Measurements from ENCODE around the gene RBMS3. TPM values are rescaled to one million over a fixed set of nuclear protein-coding genes. Genes with fewer than 3 reads are reported as not detected.

RBMS3 gene
- total RNA-seq, 1 donor from 2014 or later: 13.2 TPM

DNA sequence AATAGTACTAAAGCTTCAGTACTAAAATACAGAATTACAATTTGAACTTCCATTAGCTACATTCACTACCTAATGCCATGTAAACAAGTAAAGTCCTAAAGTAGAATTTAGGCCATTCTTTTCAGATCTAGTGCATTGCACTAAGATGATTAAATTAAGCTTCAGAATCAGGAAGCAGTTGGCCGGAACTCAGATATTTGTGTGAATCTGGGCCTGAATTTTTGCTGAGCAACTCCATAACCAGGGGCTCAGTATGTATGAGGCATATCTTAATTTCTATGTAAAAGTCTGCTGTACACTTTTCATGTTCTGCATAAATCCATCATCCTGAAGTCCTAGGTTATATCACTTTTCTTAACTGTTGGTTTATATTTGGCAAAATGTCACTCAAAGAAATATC, 246.4 kb downstream of the RBMS3 start:
- H3K4me3 ChIP-seq (ENCODE audit: low read depth, low read length): no peak overlapping the region
- DNase-seq (ENCODE audit: low read depth): no peak
- TF ChIP-seq, protein P1, sequence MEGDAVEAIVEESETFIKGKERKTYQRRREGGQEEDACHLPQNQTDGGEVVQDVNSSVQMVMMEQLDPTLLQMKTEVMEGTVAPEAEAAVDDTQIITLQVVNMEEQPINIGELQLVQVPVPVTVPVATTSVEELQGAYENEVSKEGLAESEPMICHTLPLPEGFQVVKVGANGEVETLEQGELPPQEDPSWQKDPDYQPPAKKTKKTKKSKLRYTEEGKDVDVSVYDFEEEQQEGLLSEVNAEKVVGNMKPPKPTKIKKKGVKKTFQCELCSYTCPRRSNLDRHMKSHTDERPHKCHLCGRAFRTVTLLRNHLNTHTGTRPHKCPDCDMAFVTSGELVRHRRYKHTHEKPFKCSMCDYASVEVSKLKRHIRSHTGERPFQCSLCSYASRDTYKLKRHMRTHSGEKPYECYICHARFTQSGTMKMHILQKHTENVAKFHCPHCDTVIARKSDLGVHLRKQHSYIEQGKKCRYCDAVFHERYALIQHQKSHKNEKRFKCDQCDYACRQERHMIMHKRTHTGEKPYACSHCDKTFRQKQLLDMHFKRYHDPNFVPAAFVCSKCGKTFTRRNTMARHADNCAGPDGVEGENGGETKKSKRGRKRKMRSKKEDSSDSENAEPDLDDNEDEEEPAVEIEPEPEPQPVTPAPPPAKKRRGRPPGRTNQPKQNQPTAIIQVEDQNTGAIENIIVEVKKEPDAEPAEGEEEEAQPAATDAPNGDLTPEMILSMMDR (conservative IDR thresholded peaks at IDR 0.05; ENCODE audit: low read depth, low read length): no peak

DNA sequence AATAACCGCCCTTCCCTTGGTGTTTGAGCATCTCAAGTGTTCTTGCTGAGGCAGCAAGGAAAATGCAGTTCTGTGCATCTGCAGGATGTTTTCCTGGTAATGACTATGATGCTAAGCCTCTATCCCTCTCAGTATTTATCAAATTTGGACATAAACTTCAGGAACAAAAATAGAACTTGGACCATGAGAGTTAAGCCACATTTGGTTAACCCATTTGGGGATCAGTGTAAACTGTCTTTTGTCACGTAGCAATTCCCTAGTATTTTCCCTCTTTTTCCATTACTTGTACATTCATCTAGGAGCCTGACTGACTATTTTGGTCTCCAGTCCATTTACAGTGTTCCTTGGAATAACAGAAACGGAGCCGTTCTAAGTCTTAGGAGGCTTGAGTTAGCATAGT, 250.8 kb downstream of the RBMS3 start:
- DNase-seq (ENCODE audit: low read depth): no peak
- no peak overlapping the region for H3K4me3 ChIP-seq (ENCODE audit: low read depth, low read length)
- TF ChIP-seq, protein P1 (conservative IDR thresholded peaks at IDR 0.05; ENCODE audit: low read depth, low read length): no peak

DNA sequence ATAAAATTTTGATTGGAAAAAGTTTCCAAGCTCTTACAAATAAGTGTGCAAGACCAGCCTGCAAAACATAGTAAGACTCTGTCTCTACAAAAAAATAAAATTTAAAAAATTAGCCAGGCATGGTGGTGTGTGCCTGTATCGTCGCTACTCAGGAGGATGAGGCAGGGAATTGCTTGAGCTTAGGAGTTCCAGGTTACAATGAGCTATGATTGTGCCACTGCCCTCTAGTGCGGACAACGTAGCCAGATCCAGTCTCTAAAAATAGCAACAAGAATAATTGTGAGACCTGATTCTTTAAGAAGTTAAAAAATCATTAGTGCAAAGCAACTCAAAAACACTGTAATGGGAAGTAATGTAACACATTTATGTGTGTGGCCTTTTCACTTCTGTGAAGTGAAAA, 251.6 kb downstream of the RBMS3 start:
- DNase-seq (ENCODE audit: low read depth): no peak
- TF ChIP-seq, protein P1 (conservative IDR thresholded peaks at IDR 0.05; ENCODE audit: low read depth, low read length): no peak
- H3K4me3 ChIP-seq (ENCODE audit: low read depth, low read length): no peak overlapping the region

DNA sequence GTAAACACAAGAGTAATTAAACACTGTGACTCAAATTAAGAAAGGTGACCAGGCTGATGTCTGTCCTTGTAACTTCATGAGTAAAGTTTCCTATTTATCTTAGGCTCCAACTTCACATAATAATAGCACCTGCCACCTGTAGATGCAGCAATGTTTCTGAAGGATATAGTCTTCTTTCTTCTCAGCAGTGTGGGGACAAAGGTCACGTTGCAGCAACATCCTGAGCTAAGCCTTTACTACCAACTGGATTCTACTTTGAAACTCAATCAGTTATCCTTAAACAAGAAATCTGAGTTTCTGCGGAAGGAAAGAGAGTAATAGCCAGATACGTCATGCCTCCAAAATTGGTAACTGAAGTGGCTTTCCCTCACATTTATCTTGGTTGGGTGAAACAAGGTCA, 253.1 kb downstream of the RBMS3 start:
- H3K4me3 ChIP-seq (ENCODE audit: low read depth, low read length): no peak overlapping the region
- DNase-seq (ENCODE audit: low read depth): no peak
- TF ChIP-seq, protein P1 (conservative IDR thresholded peaks at IDR 0.05; ENCODE audit: low read depth, low read length): no peak

DNA sequence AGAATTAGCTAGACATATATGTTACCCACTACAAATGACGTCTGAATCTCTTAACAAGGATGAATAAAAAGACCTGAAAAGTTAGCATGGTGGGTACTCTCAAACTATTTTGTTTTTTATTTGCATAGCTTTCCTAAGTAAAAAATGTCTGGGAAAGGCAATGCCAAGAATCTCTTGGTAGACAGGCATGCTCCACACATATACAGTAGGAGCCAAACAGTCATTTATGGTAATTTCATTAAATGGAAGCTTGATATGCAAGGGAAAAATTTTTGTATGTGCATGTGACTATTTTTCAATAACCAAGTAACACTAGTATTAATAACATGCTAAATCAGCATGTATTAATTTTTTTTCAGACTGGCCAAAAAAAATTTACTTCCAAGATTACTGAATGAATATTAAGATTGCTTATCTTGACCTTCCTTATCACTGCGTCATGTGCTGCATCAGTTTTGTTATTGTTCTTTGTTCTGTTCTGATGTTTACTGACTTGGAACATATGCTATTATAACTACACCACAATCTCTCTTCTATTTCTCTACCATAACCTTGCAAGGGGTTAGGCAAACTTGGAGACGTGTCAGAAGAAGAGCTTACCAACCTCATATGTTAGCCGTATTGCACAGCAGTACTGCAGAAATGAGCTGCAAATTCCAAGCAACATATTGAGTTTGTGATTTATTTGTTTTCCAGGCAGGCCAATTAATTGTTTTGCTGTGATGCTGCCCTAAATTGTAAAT, 255.3 kb downstream of the RBMS3 start:
- DNase-seq (ENCODE audit: low read depth): no peak
- no peak overlapping the region for H3K4me3 ChIP-seq (ENCODE audit: low read depth, low read length)
- TF ChIP-seq, protein P1 (conservative IDR thresholded peaks at IDR 0.05; ENCODE audit: low read depth, low read length): no peak

DNA sequence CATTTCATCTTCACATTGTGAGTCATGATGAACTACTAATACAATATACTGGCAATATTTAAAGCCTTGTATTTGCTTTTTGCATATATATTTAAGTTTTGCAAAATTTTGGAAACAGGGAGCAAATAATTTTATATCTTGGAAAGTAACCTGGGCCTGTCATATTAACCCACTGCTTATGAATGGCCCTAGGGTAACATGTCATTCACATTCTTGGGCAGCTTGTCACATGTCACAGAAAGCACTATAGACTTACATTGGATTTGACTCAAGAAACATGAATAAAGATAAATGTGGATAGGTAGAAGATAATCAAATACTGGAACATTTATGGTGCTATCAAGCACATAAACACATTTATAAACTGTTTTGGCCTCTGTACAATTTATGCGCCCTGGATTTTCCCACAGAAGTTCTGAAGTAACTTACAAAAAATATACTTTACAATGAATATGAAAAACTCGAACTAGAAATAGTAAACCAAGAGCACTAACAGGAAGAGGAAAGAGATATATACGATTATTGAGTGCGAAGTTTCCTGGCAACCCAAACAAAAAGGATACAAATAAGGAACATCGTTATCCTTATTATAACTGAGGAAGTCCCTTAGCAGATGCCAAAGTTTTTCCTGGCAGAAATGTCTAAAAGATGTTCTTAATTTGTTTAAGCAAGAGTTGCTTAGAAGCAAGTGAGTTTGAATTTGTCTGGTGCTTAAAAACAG, 257.2 kb downstream of the RBMS3 start:
- DNase-seq (ENCODE audit: low read depth): no peak
- H3K4me3 ChIP-seq (ENCODE audit: low read depth, low read length): no peak overlapping the region
- TF ChIP-seq, protein P1 (conservative IDR thresholded peaks at IDR 0.05; ENCODE audit: low read depth, low read length): no peak

Data from epithelial cell of proximal tubule (primary cell).